NCI-H2196 (cell line): ENCODE data around the gene TTLL3.
A peak's percentile ranks its signal among the peaks of the same experiment; 100 is the strongest.
"Not testable (repeated sequence)": the region's sequence is repeated elsewhere in the genome, so short reads cannot be mapped to it uniquely, and the experiment has no call there.

ENCODE experiments used
- DNase-seq: peaks from one replicate; lab custom pipeline; 2025; ENCODE audit not compliant: unreplicated experiment; lab: John Stamatoyannopoulos, UW

Gene TTLL3

GRCh38 chr3:9809615-9810432, at the start of gene TTLL3:
TSS of gene TTLL3 (plus strand) at chr3:9810262. CDS start at chr3:9810662, 400 bp downstream.
- peak; percentile 53 for DNase-seq

- DNase-seq: no peak
These were observed 49.1 kb upstream of the TTLL3 start for GRCh38 chr3:9760779-9761505.

GRCh38 chr3:9761919-9762318, 48.1 kb upstream of the TTLL3 start:
- DNase-seq: no peak

GRCh38 chr3:9762871-9763270, 47.2 kb upstream of the TTLL3 start:
- DNase-seq: no peak

- DNase-seq: no peak
These were observed 44.2 kb upstream of the TTLL3 start for GRCh38 chr3:9765865-9766264.

GRCh38 chr3:9767418-9767817, 42.6 kb upstream of the TTLL3 start:
- DNase-seq: no peak

GRCh38 chr3:9768141-9768775, 41.8 kb upstream of the TTLL3 start:
- DNase-seq: no peak

- DNase-seq: no peak
These were observed 41.0 kb upstream of the TTLL3 start for GRCh38 chr3:9769012-9769411.

- DNase-seq: peak; percentile 42
These were observed 40.4 kb upstream of the TTLL3 start, which contains the start of gene CAMK1 for GRCh38 chr3:9769426-9770275. TSS of gene CAMK1 (minus strand) at chr3:9769947. CDS start at chr3:9767749, 2,198 bp downstream.

- DNase-seq: peak; percentile 41
These were observed 39.7 kb upstream of the TTLL3 start for GRCh38 chr3:9770276-9770812.

- DNase-seq: not testable (repeated sequence)
These were observed 39.1 kb upstream of the TTLL3 start for GRCh38 chr3:9771007-9771406.

GRCh38 chr3:9776896-9777693, 33.0 kb upstream of the TTLL3 start:
- no peak for DNase-seq

- no peak for DNase-seq
These were observed 32.4 kb upstream of the TTLL3 start for GRCh38 chr3:9777694-9778021.

GRCh38 chr3:9778143-9779074, 31.7 kb upstream of the TTLL3 start:
- no peak for DNase-seq

GRCh38 chr3:9779075-9779593, 30.9 kb upstream of the TTLL3 start:
- no peak for DNase-seq

- DNase-seq: no peak
These were observed 30.2 kb upstream of the TTLL3 start for GRCh38 chr3:9779721-9780457.

- DNase-seq: no peak
These were observed 29.6 kb upstream of the TTLL3 start for GRCh38 chr3:9780458-9780812.

- no peak for DNase-seq
These were observed 29.2 kb upstream of the TTLL3 start for GRCh38 chr3:9780910-9781309.
